Gastroesophageal sphincter (tissue), 4 donors: ENCODE results near the gene PRDM1. TPM values are rescaled to one million over a fixed set of nuclear protein-coding genes. Genes with fewer than 3 reads are reported as not detected.

Source experiments
- ATAC-seq: fragments of 150-250 bp; one replicate; pipeline ENCODE4 v1.9.1; 2016; ENCODE audit warnings: mild to moderate bottlenecking, moderate library complexity
- H3K27ac ChIP-seq, 4 donors: fragments of 200-600 bp; sonication (generic) in 3 of 4; 1 replicate in 3 of 4; 2 replicates in 1 of 4; pipeline ENCODE4 v1.5.1; 2016 to 2019
- H3K27me3 ChIP-seq: fragments of 200-600 bp; sonication (generic); one replicate; pipeline ENCODE4 v1.5.1; 2019
- H3K36me3 ChIP-seq, 2 donors: fragments of 200-600 bp; sonication (generic); one replicate each; pipeline ENCODE4 v1.5.1; 2019; ENCODE audit warnings: control low read depth in 1 of 2
- H3K4me1 ChIP-seq, 3 donors: fragments of 200-600 bp; sonication (generic); 1 replicate in 2 of 3; 2 replicates in 1 of 3; pipeline ENCODE4 v1.5.1; 2016 to 2019; ENCODE audit warnings: control low read depth in 2 of 3
- H3K4me3 ChIP-seq, 2 donors: fragments of 200-600 bp; sonication (generic); one replicate each; pipeline ENCODE4 v1.5.1; 2019; ENCODE audit warnings: mild to moderate bottlenecking in 1 of 2, moderate library complexity in 1 of 2
- H3K9me3 ChIP-seq, 3 donors: fragments of 200-600 bp; sonication (generic); one replicate each; pipeline ENCODE4 v1.5.1; 2017 to 2019; ENCODE audit warnings: control low read depth in 2 of 3
- CTCF ChIP-seq, 4 experiments: fragments of 200-600 bp in 2 of 4; fragments of 450-650 bp in 2 of 4; sonication (generic) in 1 of 4; IDR thresholded peaks; one replicate each; pipeline ENCODE4 v1.5.1; 2017 to 2019; ENCODE audit warnings: antibody characterized with exemption in 4 of 4, mild to moderate bottlenecking in 2 of 4, moderate library complexity in 2 of 4
- EP300 ChIP-seq: sonication (generic); formaldehyde crosslinking; IDR thresholded peaks from one replicate; pipeline ENCODE4 v1.6.1; 2017; ENCODE audit warnings: antibody characterized with exemption, mild to moderate bottlenecking
- POLR2A ChIP-seq, 2 donors: fragments of 450-650 bp; IDR thresholded peaks; one replicate each; pipeline ENCODE4 v1.6.1; 2017; ENCODE audit warnings: antibody characterized with exemption in 2 of 2, mild to moderate bottlenecking in 2 of 2, moderate library complexity in 1 of 2
- POLR2AphosphoS5 ChIP-seq: sonication (generic); formaldehyde crosslinking; IDR thresholded peaks from one replicate; pipeline ENCODE4 v1.6.1; 2017; ENCODE audit warnings: antibody characterized with exemption
- WGBS, 2 donors: methylation state at CpG; one replicate each; pipeline ENCODE4 v1.1.5; 2018; ENCODE audit warnings: low coverage in 1 of 2; 5-methylcytosine and 5-hydroxymethylcytosine counted together
- total RNA-seq, 4 donors: library from RNA; depleted of rRNA; stranded (reverse); fragments of >200 nt; gene quantifications; one replicate each; pipeline ENCODE4 v1.1.0, GENCODE V29; 2016

Gene PRDM1
- total RNA-seq, 4 donors from 2014 or later = 1.8 to 4.0 (median 3.2) TPM

DNA sequence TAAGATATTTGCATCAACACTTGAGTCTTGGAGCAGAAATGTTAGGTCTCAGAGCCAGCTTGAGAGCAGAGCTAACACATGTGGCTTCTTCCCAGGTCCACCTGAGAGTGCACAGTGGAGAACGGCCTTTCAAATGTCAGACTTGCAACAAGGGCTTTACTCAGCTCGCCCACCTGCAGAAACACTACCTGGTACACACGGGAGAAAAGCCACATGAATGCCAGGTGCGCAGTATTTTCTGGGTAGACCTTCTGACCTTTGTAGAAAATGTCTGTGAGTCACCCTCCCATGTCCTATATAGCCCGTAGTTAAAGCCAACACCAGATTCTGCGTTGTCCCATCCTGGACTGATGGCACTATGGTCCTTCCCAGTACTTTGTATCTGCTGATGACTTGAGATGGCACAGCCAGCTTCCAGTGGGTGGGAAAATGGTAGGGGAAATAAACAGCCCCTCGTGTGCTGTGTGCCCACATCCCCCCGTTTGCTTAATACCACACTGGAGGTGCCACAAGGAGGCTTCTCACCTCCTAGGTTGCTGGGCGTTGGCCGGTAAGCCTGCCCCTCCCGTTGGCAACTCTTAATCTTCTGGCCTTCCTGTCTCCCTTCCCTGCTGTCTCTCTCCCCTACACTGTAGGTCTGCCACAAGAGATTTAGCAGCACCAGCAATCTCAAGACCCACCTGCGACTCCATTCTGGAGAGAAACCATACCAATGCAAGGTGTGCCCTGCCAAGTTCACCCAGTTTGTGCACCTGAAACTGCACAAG, 20.3 kb downstream of the PRDM1 start:
- Histone ChIP-seq H3K4me3 (no peak overlapping the region), H3K9me3 (no peaks in the 10 kb centered on the region), H3K27me3 (peaks cover 9% of the 10 kb centered on the region), H3K4me1 (no peaks in the 10 kb centered on the region), H3K36me3 (peaks cover 0 to 20% of the 10 kb centered on the region in 2 donors), H3K27ac (no peak overlapping the region)
- WGBS, 2 donors = 93 to 95% methylated on average over 7 to 8 of the region's 12 CpGs
- no peak for ATAC-seq
- TF ChIP-seq EP300 (no peak), POLR2AphosphoS5 (no peak), POLR2A (IDR thresholded peaks at IDR 0.05) (no peak), CTCF (IDR thresholded peaks at IDR 0.05) (no peak)

DNA sequence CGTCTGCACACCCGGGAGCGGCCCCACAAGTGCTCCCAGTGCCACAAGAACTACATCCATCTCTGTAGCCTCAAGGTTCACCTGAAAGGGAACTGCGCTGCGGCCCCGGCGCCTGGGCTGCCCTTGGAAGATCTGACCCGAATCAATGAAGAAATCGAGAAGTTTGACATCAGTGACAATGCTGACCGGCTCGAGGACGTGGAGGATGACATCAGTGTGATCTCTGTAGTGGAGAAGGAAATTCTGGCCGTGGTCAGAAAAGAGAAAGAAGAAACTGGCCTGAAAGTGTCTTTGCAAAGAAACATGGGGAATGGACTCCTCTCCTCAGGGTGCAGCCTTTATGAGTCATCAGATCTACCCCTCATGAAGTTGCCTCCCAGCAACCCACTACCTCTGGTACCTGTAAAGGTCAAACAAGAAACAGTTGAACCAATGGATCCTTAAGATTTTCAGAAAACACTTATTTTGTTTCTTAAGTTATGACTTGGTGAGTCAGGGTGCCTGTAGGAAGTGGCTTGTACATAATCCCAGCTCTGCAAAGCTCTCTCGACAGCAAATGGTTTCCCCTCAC, 21.0 kb downstream of the PRDM1 start:
- WGBS, 2 donors = 95% methylated on average over 5 of the region's 14 CpGs; no CpG with 5 or more reads in 1 of the 2 donors
- ATAC-seq = no peak
- TF ChIP-seq EP300 (no peak), POLR2A (IDR thresholded peaks at IDR 0.05) (no peak), POLR2AphosphoS5 (no peak), CTCF (IDR thresholded peaks at IDR 0.05) (no peak)
- peaks cover 9% of the 10 kb centered on the region for H3K27me3 ChIP-seq
- no peak overlapping the region for H3K27ac ChIP-seq
- H3K9me3 ChIP-seq = no peaks in the 10 kb centered on the region
- no peak overlapping the region for H3K4me3 ChIP-seq
- H3K4me1 ChIP-seq = no peaks in the 10 kb centered on the region
- H3K36me3 ChIP-seq = peaks cover 0 to 20% of the 10 kb centered on the region in 2 donors

- ATAC-seq = no peak
- Histone ChIP-seq H3K4me1 (no peaks in the 10 kb centered on the region), H3K9me3 (no peaks in the 10 kb centered on the region), H3K27ac (no peak overlapping the region), H3K36me3 (peaks cover 0 to 20% of the 10 kb centered on the region in 2 donors), H3K4me3 (no peak overlapping the region), H3K27me3 (peaks cover 9% of the 10 kb centered on the region)
- 80 to 94% methylated on average over 2 to 6 of the region's 6 CpGs for WGBS, 2 donors
- no peak for TF ChIP-seq POLR2A (IDR thresholded peaks at IDR 0.05)
- TF ChIP-seq POLR2AphosphoS5 = no peak
- no peak for TF ChIP-seq EP300
- no peak for TF ChIP-seq CTCF (IDR thresholded peaks at IDR 0.05)
Observed at GRCh38 chr6:106108129-106108528, 22.0 kb downstream of the PRDM1 start.

DNA sequence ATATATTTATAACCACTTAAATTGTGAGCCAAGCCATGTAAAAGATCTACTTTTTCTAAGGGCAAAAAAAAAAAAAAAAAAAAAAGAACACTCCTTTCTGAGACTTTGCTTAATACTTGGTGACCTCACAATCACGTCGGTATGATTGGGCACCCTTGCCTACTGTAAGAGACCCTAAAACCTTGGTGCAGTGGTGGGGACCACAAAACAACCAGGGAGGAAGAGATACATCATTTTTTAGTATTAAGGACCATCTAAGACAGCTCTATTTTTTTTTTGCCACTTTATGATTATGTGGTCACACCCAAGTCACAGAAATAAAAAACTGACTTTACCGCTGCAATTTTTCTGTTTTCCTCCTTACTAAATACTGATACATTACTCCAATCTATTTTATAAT, 22.9 kb downstream of the PRDM1 start:
- Histone ChIP-seq H3K9me3 (no peaks in the 10 kb centered on the region), H3K36me3 (peaks cover 0 to 20% of the 10 kb centered on the region in 2 donors), H3K4me1 (no peaks in the 10 kb centered on the region), H3K27me3 (peaks cover 9% of the 10 kb centered on the region), H3K4me3 (no peak overlapping the region), H3K27ac (no peak overlapping the region)
- ATAC-seq = no peak
- TF ChIP-seq CTCF (IDR thresholded peaks at IDR 0.05) (no peak), POLR2AphosphoS5 (no peak), POLR2A (IDR thresholded peaks at IDR 0.05) (no peak), EP300 (no peak)
- 94 to 100% methylated on average over 3 of the region's 3 CpGs for WGBS, 2 donors
